Retinal pigment epithelial cell (primary cell): ENCODE results near the gene KRT84.

Source experiments
- DNase-seq: peaks from one replicate; pipeline ENCODE4 v3.0.0-alpha.2; 2010; ENCODE audit warnings: low read depth
- H3K4me3 ChIP-seq: 2 replicates; pipeline ENCODE4 v1.5.1; 2011; ENCODE audit warnings: mild to moderate bottlenecking, low read length, control low read depth, moderate library complexity
- CTCF ChIP-seq: conservative IDR thresholded peaks from 2 replicates; pipeline ENCODE4 v1.5.1; 2011; ENCODE audit warnings: low read depth, low read length, control low read depth, inconsistent platforms

Gene KRT84

GRCh38 chr12:52332381-52332780 lies 53.1 kb downstream of the KRT84 start:
- no peak for DNase-seq
- no peak for TF ChIP-seq CTCF
- H3K4me3 ChIP-seq = no peak overlapping the region

- no peak for DNase-seq
- TF ChIP-seq CTCF = no peak
- no peak overlapping the region for H3K4me3 ChIP-seq
These were observed 53.6 kb downstream of the KRT84 start for GRCh38 chr12:52331833-52332232.

GRCh38 chr12:52331039-52331438 lies 54.4 kb downstream of the KRT84 start:
- TF ChIP-seq CTCF = no peak
- no peak overlapping the region for H3K4me3 ChIP-seq
- no peak for DNase-seq

GRCh38 chr12:52327830-52328500 lies 57.5 kb downstream of the KRT84 start:
- no peak overlapping the region for H3K4me3 ChIP-seq
- no peak for TF ChIP-seq CTCF
- DNase-seq = no peak
